HepG2 (cell line): ENCODE results near the gene ANKRD60. TPM values are rescaled to one million over a fixed set of nuclear protein-coding genes. Genes with fewer than 3 reads are reported as not detected.
A peak's percentile ranks its signal among the peaks of the same experiment; 100 is the strongest.

Experiments used
- CEBPB ChIP-seq: IDR thresholded peaks from 2 replicates; pipeline ENCODE4 v1.6.1; 2011; ENCODE audit warnings: low read depth, low read length, improper control_type of control experiment, borderline replicate concordance
- FLYWCH1 ChIP-seq: sonication (generic); formaldehyde crosslinking; IDR thresholded peaks from 2 replicates; pipeline ENCODE4 v1.8.1; 2023; ENCODE audit warnings: mild to moderate bottlenecking, missing genetic modification reagents
- GRHL1 ChIP-seq: sonication (generic); formaldehyde crosslinking; conservative IDR thresholded peaks from 2 replicates; pipeline ENCODE4 v1.8.0; 2022; ENCODE audit warnings: missing genetic modification reagents
- HDAC1 ChIP-seq: sonication (generic); formaldehyde crosslinking; IDR thresholded peaks from 2 replicates; pipeline ENCODE4 v1.5.1; 2020; ENCODE audit warnings: mild to moderate bottlenecking, missing genetic modification reagents
- LRRFIP1 ChIP-seq: sonication (generic); formaldehyde crosslinking; conservative IDR thresholded peaks from 2 replicates; pipeline ENCODE4 v1.4.0; 2020; ENCODE audit warnings: missing genetic modification reagents
- MTA3 ChIP-seq: sonication (generic); formaldehyde crosslinking; IDR thresholded peaks from 2 replicates; pipeline ENCODE4 v1.4.0; 2020; ENCODE audit warnings: missing genetic modification reagents
- NFE2L2 ChIP-seq: fragments of 150-350 bp; IDR thresholded peaks from 2 replicates; pipeline ENCODE4 v1.6.1; 2014; ENCODE audit warnings: low read length
- PHF8 ChIP-seq: sonication (generic); formaldehyde crosslinking; IDR thresholded peaks from 2 replicates; pipeline ENCODE4 v1.5.0; 2020; ENCODE audit warnings: missing genetic modification reagents
- PPARG ChIP-seq: conservative IDR thresholded peaks from 2 replicates; pipeline ENCODE4 v1.6.1; 2016; ENCODE audit warnings: missing biosample characterization, missing genetic modification reagents
- REPIN1 ChIP-seq: sonication (generic); formaldehyde crosslinking; IDR thresholded peaks from 2 replicates; pipeline ENCODE4 v1.8.0; 2022; ENCODE audit warnings: missing genetic modification reagents, low read depth, mild to moderate bottlenecking, borderline replicate concordance
- ZNF333 ChIP-seq: sonication (generic); formaldehyde crosslinking; IDR thresholded peaks from 2 replicates; pipeline ENCODE4 v1.4.0; 2020; ENCODE audit warnings: mild to moderate bottlenecking, missing genetic modification reagents, borderline replicate concordance
- ZNF678 ChIP-seq: sonication (generic); formaldehyde crosslinking; IDR thresholded peaks from 2 replicates; pipeline ENCODE4 v1.4.0; 2020; ENCODE audit warnings: mild to moderate bottlenecking, missing genetic modification reagents
- ZNF850 ChIP-seq: sonication (generic); formaldehyde crosslinking; conservative IDR thresholded peaks from 2 replicates; pipeline ENCODE4 v1.9.0; 2021; ENCODE audit warnings: mild to moderate bottlenecking, missing genetic modification reagents
- polyA plus RNA-seq, 8 experiments: library from polyadenylated mRNA; depleted of rRNA in 3 of 8; stranded (reverse) in 7 of 8; unstranded in 1 of 8; fragments of >200 nt; fragmentation: Illumina TruSeq in 4 of 8; extraction: Trizol in 4 of 8; gene quantifications; 2 replicates each; pipeline versions ENCODE4 v1.2.1 to v1.2.3, GENCODE V29; 2011 to 2016; ENCODE audit warnings: low read depth in 4 of 8, missing spikeins in 1 of 8, mixed read lengths in 1 of 8; ENCODE audit not compliant: insufficient read depth in 1 of 8
- total RNA-seq, 5 experiments: library from RNA; depleted of rRNA; stranded (reverse); fragments of >200 nt; fragmentation: Illumina TruSeq; extraction: Trizol; gene quantifications; 2 replicates each; pipeline ENCODE4 v1.2.3, GENCODE V29; 2016; ENCODE audit warnings: low read depth in 1 of 5
- TF ChIP-seq, protein P1 (sequence below): sonication (generic); formaldehyde crosslinking; IDR thresholded peaks from 2 replicates; pipeline ENCODE4 v1.5.0; 2020; ENCODE audit warnings: mild to moderate bottlenecking, missing genetic modification reagents, borderline replicate concordance
- TF ChIP-seq, protein P2 (sequence below): sonication (generic); formaldehyde crosslinking; IDR thresholded peaks from 2 replicates; pipeline ENCODE4 v1.8.0; 2022; ENCODE audit warnings: mild to moderate bottlenecking, missing genetic modification reagents, borderline replicate concordance

The ANKRD60 gene
- total and polyA plus RNA-seq, 2 of the 13 experiments (the other 11 are each of a cell fraction or from before 2014, with no cell fraction given): not detected

DNA sequence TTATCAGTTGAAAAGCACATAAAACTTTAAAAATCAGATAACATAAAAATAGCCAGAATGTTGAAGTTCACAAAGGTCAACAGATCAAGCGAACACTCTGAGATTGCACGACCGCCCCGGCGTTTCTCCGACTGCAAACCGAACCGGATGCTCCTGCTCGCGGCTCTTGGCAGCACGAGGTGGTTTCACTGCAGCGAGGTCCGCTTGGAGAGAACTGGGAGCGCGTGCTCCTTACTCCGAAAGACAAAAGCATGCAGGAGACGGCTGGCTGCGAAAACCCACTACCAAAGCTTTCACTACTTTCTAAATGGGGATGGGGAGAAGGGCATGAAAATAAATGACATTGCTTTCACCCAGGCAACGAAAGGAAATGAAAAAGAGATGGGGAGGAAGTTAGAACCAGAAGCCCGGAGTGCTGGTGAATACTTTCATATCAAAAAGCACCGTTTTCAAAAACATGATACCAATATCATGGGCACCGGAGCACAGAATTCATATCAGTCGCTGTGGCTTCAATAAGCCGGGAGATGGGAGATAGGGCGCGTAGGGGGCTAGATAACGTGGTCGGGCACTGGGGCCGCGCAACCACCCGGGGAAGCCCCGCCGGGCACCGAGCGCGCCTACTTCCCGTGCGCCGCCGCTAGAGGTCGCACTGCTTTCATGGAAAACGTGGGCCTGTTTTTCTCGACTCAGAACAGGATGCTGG, 8.3 kb upstream of the ANKRD60 start (continued):
- TF ChIP-seq HDAC1 (CRISPR knock-in tag) (peak; percentile 30; the same call in 1 of the 2 replicates), ZNF333 (CRISPR knock-in tag) (no peak), PHF8 (peak; percentile 41; the same call in 1 of the 2 replicates), GRHL1 (CRISPR knock-in tag) (no peak), ZNF850 (0 out of 2 replicates have a peak, but pooled peaks have one; percentile 49), CEBPB (no peak), FLYWCH1 (no peak), LRRFIP1 (no peak), PPARG (CRISPR knock-in tag) (0 out of 2 replicates have a peak, but pooled peaks have one; percentile 13), NFE2L2 (0 out of 2 replicates have a peak, but pooled peaks have one; percentile 10), MTA3 (no peak), ZNF678 (no peak), REPIN1 (CRISPR knock-in tag) (no peak)
- TF ChIP-seq, protein P1, sequence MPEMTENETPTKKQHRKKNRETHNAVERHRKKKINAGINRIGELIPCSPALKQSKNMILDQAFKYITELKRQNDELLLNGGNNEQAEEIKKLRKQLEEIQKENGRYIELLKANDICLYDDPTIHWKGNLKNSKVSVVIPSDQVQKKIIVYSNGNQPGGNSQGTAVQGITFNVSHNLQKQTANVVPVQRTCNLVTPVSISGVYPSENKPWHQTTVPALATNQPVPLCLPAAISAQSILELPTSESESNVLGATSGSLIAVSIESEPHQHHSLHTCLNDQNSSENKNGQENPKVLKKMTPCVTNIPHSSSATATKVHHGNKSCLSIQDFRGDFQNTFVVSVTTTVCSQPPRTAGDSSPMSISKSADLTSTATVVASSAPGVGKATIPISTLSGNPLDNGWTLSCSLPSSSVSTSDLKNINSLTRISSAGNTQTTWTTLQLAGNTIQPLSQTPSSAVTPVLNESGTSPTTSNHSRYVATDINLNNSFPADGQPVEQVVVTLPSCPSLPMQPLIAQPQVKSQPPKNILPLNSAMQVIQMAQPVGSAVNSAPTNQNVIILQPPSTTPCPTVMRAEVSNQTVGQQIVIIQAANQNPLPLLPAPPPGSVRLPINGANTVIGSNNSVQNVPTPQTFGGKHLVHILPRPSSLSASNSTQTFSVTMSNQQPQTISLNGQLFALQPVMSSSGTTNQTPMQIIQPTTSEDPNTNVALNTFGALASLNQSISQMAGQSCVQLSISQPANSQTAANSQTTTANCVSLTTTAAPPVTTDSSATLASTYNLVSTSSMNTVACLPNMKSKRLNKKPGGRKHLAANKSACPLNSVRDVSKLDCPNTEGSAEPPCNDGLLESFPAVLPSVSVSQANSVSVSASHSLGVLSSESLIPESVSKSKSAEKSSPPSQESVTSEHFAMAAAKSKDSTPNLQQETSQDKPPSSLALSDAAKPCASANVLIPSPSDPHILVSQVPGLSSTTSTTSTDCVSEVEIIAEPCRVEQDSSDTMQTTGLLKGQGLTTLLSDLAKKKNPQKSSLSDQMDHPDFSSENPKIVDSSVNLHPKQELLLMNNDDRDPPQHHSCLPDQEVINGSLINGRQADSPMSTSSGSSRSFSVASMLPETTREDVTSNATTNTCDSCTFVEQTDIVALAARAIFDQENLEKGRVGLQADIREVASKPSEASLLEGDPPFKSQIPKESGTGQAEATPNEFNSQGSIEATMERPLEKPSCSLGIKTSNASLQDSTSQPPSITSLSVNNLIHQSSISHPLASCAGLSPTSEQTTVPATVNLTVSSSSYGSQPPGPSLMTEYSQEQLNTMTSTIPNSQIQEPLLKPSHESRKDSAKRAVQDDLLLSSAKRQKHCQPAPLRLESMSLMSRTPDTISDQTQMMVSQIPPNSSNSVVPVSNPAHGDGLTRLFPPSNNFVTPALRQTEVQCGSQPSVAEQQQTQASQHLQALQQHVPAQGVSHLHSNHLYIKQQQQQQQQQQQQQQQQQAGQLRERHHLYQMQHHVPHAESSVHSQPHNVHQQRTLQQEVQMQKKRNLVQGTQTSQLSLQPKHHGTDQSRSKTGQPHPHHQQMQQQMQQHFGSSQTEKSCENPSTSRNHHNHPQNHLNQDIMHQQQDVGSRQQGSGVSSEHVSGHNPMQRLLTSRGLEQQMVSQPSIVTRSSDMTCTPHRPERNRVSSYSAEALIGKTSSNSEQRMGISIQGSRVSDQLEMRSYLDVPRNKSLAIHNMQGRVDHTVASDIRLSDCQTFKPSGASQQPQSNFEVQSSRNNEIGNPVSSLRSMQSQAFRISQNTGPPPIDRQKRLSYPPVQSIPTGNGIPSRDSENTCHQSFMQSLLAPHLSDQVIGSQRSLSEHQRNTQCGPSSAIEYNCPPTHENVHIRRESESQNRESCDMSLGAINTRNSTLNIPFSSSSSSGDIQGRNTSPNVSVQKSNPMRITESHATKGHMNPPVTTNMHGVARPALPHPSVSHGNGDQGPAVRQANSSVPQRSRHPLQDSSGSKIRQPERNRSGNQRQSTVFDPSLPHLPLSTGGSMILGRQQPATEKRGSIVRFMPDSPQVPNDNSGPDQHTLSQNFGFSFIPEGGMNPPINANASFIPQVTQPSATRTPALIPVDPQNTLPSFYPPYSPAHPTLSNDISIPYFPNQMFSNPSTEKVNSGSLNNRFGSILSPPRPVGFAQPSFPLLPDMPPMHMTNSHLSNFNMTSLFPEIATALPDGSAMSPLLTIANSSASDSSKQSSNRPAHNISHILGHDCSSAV (CRISPR knock-in tag): no peak
- TF ChIP-seq, protein P2, sequence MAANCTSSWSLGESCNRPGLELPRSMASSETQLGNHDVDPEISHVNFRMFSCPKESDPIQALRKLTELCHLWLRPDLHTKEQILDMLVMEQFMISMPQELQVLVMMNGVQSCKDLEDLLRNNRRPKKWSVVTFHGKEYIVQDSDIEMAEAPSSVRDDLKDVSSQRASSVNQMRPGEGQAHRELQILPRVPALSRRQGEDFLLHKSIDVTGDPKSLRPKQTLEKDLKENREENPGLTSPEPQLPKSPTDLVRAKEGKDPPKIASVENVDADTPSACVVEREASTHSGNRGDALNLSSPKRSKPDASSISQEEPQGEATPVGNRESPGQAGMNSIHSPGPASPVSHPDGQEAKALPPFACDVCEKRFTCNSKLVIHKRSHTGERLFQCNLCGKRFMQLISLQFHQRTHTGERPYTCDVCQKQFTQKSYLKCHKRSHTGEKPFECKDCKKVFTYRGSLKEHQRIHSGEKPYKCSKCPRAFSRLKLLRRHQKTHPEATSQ (CRISPR knock-in tag): no peak
